ENCODE data around the gene DGKB.

DGKB gene

DNA sequence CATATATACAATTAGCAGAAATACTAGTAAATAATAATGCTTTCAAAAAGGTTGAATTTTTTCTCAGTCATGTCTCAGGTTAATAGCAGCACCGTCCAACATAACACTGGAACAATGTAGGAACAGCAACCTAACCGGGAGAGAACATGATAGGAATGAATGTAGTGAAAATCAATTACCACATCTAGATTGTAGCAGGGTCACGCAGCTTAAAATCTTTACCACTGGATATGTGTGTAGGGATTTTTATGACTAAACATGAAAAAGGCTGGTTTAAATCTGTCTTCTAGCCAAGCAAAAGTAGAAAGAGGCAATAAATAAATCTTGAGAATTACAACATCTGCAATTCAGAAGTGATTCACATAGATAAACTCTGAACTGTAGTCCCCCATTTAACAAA lies 326.0 kb downstream of the DGKB start:
- Histone ChIP-seq H3K27me3 (no peaks in the 10 kb centered on the region), H3K36me3 (no peaks in the 10 kb centered on the region), H3K4me3 (ENCODE audit: low read depth, low read length) (no peak overlapping the region), H3K9me3 (no peaks in the 10 kb centered on the region), H3K4me1 (no peaks in the 10 kb centered on the region)
- TF ChIP-seq CTCF (IDR thresholded peaks at IDR 0.05; ENCODE audit: low read depth, low read length): no peak
- no peak for DNase-seq

GRCh38 chr7:14570750-14571607 lies 331.6 kb downstream of the DGKB start:
- no peaks in the 10 kb centered on the region for H3K4me1 ChIP-seq
- TF ChIP-seq CTCF (IDR thresholded peaks at IDR 0.05; ENCODE audit: low read depth, low read length): no peak

GRCh38 chr7:14552060-14552459 lies 350.5 kb downstream of the DGKB start:
- DNase-seq: no peak
- H3K4me1 ChIP-seq: no peaks in the 10 kb centered on the region; the same call in 1 of the 2 replicates
- TF ChIP-seq CTCF (IDR thresholded peaks at IDR 0.05; ENCODE audit: low read depth, low read length): no peak
- H3K9me3 ChIP-seq: no peaks in the 10 kb centered on the region
- no peaks in the 10 kb centered on the region for H3K27me3 ChIP-seq
- no peaks in the 10 kb centered on the region for H3K36me3 ChIP-seq
- no peak overlapping the region for H3K4me3 ChIP-seq (ENCODE audit: low read depth, low read length)

More at GRCh38 chr7:14570750-14571607, 331.6 kb downstream of the DGKB start:
- Histone ChIP-seq H3K9me3 (no peaks in the 10 kb centered on the region), H3K27me3 (no peaks in the 10 kb centered on the region), H3K36me3 (no peaks in the 10 kb centered on the region), H3K4me3 (ENCODE audit: low read depth, low read length) (no peak overlapping the region)
- no peak for DNase-seq

- Histone ChIP-seq H3K36me3 (no peaks in the 10 kb centered on the region), H3K27me3 (no peaks in the 10 kb centered on the region), H3K4me3 (ENCODE audit: low read depth, low read length) (no peak overlapping the region), H3K4me1 (no peaks in the 10 kb centered on the region; the same call in 1 of the 2 replicates), H3K9me3 (no peaks in the 10 kb centered on the region)
- no peak for DNase-seq
- TF ChIP-seq CTCF (IDR thresholded peaks at IDR 0.05; ENCODE audit: low read depth, low read length): no peak
These were observed 351.2 kb downstream of the DGKB start for GRCh38 chr7:14551310-14551709.

DNA sequence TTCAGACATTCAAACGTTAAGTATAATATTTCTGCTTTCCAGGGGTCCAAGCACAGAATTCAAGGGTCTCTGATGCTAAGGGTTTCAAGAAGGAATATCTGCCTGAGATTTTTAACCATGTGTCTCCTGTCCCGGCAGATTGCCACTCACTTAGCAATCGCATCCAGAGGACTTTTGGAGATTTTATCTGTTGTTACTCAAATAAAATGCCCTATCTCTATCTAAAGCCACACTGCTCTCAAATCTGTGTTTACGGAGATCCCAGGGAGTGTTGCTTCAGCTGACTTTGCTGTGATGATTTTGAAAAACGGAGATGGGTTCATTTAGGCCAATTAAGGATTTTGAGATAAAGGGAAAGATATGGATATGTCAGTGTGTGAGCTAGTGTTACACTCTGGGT lies 359.9 kb downstream of the DGKB start:
- no peaks in the 10 kb centered on the region for H3K36me3 ChIP-seq
- TF ChIP-seq CTCF (IDR thresholded peaks at IDR 0.05; ENCODE audit: low read depth, low read length): no peak
- no peak overlapping the region for H3K4me3 ChIP-seq (ENCODE audit: low read depth, low read length)
- no peaks in the 10 kb centered on the region for H3K9me3 ChIP-seq
- peaks cover 7% of the 10 kb centered on the region; the same call in 1 of the 2 replicates for H3K4me1 ChIP-seq
- no peaks in the 10 kb centered on the region for H3K27me3 ChIP-seq
- DNase-seq: no peak

DNA sequence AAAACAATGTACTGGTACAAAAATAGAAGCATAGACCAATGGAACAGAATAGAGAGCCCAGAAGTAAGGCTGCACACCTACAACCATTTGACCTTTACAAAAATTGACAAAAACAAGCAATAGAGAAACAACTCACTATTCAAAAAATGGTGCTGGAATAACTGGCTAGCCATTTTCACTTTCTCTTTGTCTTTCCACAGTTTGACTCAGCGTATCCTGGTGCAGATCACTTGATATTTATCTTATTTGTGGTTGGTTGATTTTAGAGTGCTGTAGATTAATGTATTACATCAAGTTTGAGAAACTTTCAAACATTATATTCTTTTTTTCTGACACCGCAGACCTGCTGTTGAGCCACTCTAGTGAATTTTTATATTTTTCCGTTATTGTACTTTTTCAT lies 381.4 kb downstream of the DGKB start:
- no peak overlapping the region for H3K4me3 ChIP-seq (ENCODE audit: low read depth, low read length)
- H3K36me3 ChIP-seq: no peaks in the 10 kb centered on the region
- no peaks in the 10 kb centered on the region for H3K9me3 ChIP-seq

More for the DNA sequence above, 381.4 kb downstream of the DGKB start:
- no peak for TF ChIP-seq CTCF (IDR thresholded peaks at IDR 0.05; ENCODE audit: low read depth, low read length)
- DNase-seq: no peak
- Histone ChIP-seq H3K4me1 (no peaks in the 10 kb centered on the region), H3K27me3 (no peaks in the 10 kb centered on the region)
